ENCODE measurements around the gene TMEFF1. TPM values are rescaled to one million over a fixed set of nuclear protein-coding genes. Genes with fewer than 3 reads are reported as not detected.
A peak's percentile ranks its signal among the peaks of the same experiment; 100 is the strongest.
"Not testable (repeated sequence)": the region's sequence is repeated elsewhere in the genome, so short reads cannot be mapped to it uniquely, and the experiment has no call there.

TMEFF1 gene
- total RNA-seq, 1 experiment from 2014 or later, result 0.61 TPM

- DNase-seq (ENCODE audit: low read depth), result no peak
Measured at GRCh38 chr9:100486479-100487176, 13.7 kb downstream of the TMEFF1 start.

GRCh38 chr9:100488177-100488576 is 15.2 kb downstream of the TMEFF1 start:
- DNase-seq (ENCODE audit: low read depth), result no peak

DNA sequence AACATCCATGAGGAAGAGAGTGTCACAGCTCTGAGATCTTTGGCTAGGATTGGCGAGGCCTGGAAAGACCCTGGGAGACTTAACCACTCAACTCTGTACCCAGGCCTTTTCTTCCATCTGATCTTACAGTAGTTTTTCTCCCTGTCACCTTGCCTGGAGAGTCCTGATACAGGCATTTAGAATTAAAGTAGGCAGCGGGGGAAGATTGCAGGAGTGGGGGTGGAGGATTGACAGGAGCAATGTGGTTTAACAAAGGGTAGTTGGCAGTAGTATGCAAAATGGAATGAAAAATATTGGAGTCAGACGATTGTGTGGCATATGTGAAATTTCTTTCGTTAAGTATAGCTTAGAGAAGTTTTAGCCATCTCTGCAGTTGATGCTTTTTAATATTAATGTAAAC is 16.9 kb downstream of the TMEFF1 start:
- no peak for DNase-seq (ENCODE audit: low read depth)

- peak; percentile 73 for DNase-seq (ENCODE audit: low read depth)
Measured at GRCh38 chr9:100492952-100493351, 20.0 kb downstream of the TMEFF1 start.

GRCh38 chr9:100498592-100498991 is 25.6 kb downstream of the TMEFF1 start:
- DNase-seq (ENCODE audit: low read depth), result peak; percentile 29

DNA sequence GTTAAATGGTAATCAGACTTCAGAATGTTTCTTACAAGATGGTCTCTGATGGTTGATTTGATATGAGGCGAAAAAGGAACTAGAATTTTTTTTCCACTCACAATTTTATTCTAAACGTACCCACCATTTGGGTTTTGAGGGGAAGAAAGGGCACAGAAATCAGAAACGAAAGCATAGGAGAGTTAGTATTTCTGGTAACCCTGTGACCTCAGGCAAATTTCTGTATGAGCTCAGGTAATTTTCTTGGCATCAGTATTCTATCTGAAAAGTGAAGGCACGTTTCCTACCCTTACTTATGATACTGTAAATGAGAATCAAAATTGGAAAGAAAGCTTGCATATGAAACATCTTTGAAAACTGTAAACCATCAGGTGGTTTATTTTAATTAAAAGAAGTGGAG is 26.5 kb downstream of the TMEFF1 start:
- no peak for DNase-seq (ENCODE audit: low read depth)

DNA sequence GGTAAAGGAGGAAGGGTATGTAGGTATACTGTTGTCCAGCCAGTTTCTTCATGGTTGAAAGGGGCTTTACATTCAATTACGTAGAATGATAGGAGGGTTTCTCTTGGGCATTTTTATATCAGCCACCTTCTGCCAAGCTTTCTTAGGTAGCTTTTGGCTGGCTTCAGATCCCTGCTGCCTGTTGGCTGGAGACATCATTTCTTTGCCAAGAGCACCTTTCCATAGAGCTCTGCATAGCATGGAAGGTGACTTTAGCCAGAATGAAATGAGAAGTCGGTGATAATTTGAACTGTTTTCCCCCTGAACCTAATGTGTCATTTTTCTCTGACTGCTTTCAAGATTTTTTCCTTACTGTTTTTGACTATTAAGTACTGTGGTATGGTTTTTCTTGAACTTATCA is 26.9 kb downstream of the TMEFF1 start:
- DNase-seq (ENCODE audit: low read depth), result no peak

DNA sequence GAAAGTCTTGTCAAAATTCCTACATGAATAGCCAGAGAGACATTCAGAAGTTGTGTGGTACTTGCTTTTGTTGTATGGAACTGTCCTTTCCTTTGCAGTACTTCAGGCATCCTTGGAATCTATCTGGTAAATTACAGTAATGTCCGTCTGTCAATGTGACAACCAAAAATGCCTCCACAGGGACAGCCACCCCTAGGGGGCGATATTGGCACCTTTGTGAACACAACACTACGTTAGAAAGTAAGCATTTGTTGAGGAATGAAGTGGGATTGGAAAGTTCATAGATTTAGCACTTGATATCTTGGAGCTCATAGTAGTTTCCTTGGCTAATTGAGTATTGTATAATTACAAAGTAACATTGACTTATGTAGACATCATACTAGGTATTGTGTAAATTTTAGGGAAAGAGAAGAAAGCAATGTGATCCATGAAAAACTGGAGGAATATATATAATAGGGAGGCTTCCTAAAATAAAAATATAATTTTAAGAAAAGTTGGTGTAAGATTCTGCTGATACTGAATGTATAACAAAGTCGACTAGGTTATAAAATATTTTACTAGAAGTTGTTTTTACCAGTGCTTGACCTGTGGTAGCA is 32.7 kb downstream of the TMEFF1 start:
- peak; percentile 51 for DNase-seq (ENCODE audit: low read depth)

DNA sequence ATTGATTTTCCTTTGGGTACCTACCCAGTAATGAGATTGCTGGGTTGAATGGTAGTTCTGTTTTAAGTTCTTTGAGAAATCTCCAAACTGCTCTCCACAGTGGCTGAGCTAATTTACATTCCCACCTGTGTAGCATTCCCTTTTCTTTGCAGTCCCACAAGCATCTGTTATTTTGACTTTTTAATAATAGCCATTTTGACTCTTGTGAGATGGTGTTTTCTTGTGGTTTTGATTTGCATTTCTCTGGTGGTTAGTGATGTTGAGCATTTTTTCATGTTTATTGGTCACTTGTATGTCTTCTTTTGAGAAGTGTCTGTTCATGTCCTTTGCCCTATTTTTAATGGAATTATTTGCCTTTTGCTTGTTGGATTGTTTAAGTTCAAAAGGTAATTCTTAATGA is 34.4 kb downstream of the TMEFF1 start:
- DNase-seq (ENCODE audit: low read depth), result not testable (repeated sequence)

GRCh38 chr9:100511205-100511604 is 38.3 kb downstream of the TMEFF1 start:
- no peak for DNase-seq (ENCODE audit: low read depth)

GRCh38 chr9:100515578-100516494 is 42.9 kb downstream of the TMEFF1 start:
- DNase-seq (ENCODE audit: low read depth), result no peak

DNA sequence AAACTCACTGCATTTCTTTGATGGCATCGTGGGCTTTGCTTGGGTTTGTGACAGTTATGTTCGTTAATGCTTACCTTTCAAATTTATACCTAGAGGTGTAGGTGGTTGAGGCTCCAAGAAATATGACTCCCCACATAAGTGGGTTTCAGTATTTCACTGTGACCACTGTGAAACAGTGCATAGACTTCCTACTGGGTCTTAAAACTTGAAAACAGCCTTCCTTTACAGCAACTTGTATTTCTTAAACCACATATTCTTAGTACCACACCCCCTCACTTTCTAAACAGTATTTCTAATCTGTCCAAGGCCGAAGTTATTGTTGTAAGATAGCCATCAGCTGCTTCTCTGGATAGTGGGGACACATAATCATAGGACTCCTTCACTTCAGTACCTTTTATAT is 48.3 kb downstream of the TMEFF1 start:
- DNase-seq (ENCODE audit: low read depth), result no peak

DNA sequence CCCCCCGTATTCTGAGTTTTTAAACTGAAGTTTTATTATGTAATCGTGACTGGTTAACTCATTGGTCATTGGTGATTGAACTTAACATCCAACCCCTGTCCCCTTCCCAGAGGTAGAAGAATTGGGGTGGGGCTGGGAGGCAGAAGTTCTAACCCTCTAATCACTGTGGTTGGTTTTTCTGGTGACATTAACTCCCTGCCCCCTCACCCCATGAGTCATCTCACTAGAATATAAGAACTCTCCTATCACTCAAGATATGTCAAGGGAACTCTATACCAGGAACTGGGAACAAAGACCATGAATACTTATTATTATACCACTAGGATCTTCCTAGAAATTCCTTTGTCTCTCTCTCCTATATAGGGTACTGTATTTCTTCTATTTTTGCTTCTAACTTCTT is 52.6 kb downstream of the TMEFF1 start:
- DNase-seq (ENCODE audit: low read depth), result peak; percentile 19

- DNase-seq (ENCODE audit: low read depth), result not testable (repeated sequence)
Measured at GRCh38 chr9:100527180-100527794, 54.3 kb downstream of the TMEFF1 start.

DNA sequence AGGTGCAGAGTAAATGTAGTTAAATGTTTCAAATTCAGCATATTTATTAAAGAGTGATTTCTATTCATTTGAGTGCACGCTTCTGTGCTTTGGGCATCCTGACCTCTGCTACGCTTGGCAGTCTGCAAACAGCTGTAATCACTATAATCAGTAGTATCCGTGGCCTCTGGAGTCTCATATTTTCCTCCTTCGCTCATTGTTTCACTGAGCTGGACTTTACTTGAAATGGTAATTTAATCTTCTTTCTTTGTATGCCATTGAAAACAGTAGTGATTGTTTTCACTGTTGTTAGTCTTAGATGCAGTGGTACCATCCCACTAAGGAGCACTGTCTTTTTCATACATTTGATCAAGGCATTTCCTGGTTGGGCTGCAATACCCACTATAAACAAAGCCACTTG is 61.5 kb downstream of the TMEFF1 start:
- no peak for DNase-seq (ENCODE audit: low read depth)

DNA sequence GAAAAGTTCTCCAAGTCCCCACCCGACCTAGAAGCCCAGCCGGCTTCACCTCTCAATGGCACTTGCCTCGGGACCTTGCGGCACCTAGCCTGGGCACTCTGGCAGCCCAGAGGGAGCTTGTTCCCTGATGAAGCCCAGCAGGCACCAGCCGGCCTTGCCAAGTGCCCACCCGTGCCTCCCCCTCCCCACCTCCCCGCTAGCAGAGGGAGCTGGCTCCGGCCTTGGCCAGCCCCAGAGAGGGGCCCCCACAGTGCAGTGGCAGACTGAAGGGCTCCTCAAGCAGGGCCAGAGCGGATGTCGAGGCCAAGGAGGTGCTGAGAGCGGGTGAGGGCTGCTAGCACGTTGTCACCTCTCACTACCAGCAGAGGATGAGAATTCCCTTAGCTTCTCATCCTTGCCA is 67.4 kb downstream of the TMEFF1 start:
- DNase-seq (ENCODE audit: low read depth), result no peak

DNA sequence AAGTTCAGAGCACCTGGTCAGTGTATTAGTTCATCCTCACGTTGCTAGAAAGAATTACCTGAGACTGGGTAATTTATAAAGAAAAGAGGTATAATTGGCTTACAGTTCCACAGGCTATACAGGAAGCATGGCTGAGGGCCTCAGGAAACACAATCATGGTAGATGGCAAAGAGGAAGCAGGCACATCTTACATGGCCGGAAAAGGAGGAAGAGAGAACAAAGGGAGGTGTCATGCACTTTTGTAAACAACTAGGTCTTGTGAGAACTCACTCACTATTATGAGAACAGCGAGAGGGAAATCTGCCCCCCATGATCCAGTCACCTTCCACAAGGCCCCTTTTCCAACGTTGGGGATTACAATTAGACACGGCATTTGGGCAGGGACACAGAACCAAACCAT is 76.1 kb downstream of the TMEFF1 start:
- DNase-seq (ENCODE audit: low read depth), result no peak

DNA sequence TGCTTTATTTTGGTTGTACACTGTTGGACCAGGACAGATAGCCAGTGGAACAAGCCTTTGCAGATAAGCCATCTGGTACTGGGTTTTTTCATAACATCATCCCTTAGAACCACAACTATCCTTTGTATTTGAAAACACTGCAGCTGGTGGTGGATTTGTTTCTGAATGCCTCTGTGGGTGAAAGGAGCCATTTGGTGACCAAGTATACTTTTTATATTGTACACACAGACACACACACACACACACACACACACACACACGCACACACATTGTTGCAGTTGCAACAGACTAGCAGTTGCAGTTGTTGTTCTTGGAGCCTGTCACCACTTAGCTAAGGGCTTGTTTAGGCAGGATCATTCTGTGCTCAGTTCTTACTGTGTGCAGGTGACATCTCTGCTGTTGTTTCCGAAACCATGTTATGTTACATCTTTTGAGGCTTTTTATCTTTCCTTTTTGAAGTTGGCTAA is 82.0 kb downstream of the TMEFF1 start:
- no peak for DNase-seq (ENCODE audit: low read depth)

DNA sequence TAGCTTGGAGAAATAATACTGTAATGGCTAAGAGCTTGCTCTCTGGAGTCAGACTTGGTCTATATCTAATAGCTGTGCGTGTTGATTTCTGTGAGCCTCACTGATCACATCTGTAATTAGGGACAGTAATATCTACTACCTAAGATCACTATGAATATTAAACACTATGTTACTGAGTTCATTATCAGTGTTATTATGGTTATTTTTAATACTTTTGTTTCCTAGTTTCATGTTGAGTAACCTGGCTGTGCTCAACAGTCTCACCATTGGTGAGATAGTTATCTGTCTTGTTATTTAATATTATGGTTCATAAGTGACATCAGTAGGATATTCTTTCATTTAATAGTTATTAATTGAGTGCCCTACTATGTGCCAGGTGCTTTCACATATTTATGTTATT is 82.5 kb downstream of the TMEFF1 start:
- DNase-seq (ENCODE audit: low read depth), result no peak

DNA sequence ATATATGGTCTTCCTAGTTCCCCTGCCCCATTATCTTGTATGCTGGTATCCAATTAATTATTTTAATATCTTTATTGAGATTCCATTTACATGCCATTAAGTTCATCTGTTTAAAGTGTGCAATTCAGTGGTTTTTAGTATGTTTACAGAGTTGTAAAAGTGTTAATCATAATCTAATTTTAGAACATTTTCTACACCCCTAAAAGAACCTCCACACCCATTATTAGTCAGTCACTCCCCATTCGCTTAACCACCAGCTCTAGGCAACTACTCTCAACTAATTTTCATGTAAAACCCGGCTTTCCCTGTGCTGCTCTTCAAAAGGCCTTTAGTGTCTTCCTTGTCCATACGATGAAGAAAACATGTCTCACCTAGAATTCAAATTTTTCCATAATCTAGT is 84.1 kb downstream of the TMEFF1 start:
- no peak for DNase-seq (ENCODE audit: low read depth)

- DNase-seq (ENCODE audit: low read depth), result no peak
Measured at GRCh38 chr9:100561256-100561655, 88.3 kb downstream of the TMEFF1 start.

DNA sequence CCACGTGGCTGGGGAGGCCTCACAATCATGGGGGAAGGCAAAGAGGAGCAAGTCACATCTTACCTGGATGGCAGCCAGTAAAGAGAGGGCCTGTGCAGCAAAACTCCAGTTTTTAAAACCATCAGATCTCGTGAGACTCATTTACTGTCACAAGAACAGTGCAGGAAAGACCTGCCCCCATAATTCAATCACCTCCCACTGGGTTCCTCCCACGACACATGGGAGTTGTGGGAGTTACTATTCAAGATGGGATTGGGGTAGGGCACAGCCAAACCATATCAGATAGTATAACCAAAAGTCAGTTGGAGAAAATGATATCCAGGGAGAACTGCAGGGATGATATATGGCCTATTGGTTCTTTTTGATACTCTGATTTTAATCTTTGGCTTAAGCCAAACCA is 94.9 kb downstream of the TMEFF1 start:
- DNase-seq (ENCODE audit: low read depth), result no peak
